Caco-2 (cell line): ENCODE data around the gene HRK. TPM values are rescaled to one million over a fixed set of nuclear protein-coding genes. Genes with fewer than 3 reads are reported as not detected.

ENCODE experiments used
- BruUV-seq: library from RNA; stranded (reverse); fragments of 400-500 nt; replicated peaks from 2 replicates; lab custom pipeline; 2021; lab: Mats Ljungman, UMichigan
- CTCF ChIA-PET: fragments of 300-600 bp; sonication (Branson Sonifier 250); formaldehyde crosslinking; loops from one replicate; lab custom pipeline; 2022; ENCODE audit warnings: antibody characterized with exemption; lab: Charles Lee
- POLR2A ChIA-PET: fragments of 300-600 bp; sonication (Branson Sonifier 250); formaldehyde crosslinking; loops from one replicate; lab custom pipeline; 2022; ENCODE audit warnings: antibody characterized with exemption; lab: Charles Lee
- DNase-seq, 2 experiments: peaks; one replicate each; pipeline versions ENCODE4 v3.0.0 to v3.0.0-alpha.2; 2020 to 2022
- H3K27me3 ChIP-seq: replicated peaks from 2 replicates; pipeline ENCODE4 v1.6.0; 2011; ENCODE audit warnings: low read length; ENCODE audit not compliant: control insufficient read depth, insufficient read depth
- H3K36me3 ChIP-seq: 2 replicates; pipeline ENCODE4 v1.5.1; 2011; ENCODE audit warnings: low read length; ENCODE audit not compliant: control insufficient read depth, insufficient read depth
- H3K4me1 ChIP-seq: fragments of 250-450 bp; sonication (Bioruptor Pico); 2 replicates; pipeline ENCODE4 v1.5.1; 2020; ENCODE audit warnings: mild to moderate bottlenecking
- H3K4me3 ChIP-seq: 2 replicates; pipeline ENCODE4 v1.5.1; 2011; ENCODE audit warnings: low read depth, mild to moderate bottlenecking, control low read depth, low read length
- H3K9me3 ChIP-seq: fragments of 250-450 bp; sonication (Bioruptor Pico); 2 replicates; pipeline ENCODE4 v1.5.1; 2020; ENCODE audit warnings: mild to moderate bottlenecking, moderate library complexity
- H3K27ac Mint-ChIP-seq: one replicate; pipeline ENCODE4 v1.8.0; 2022; ENCODE audit warnings: mixed read lengths; ENCODE audit not compliant: unreplicated experiment
- H3K27me3 Mint-ChIP-seq: one replicate; pipeline ENCODE4 v1.8.0; 2022; ENCODE audit warnings: mixed read lengths; ENCODE audit not compliant: insufficient read depth, unreplicated experiment
- H3K36me3 Mint-ChIP-seq: one replicate; pipeline ENCODE4 v1.8.0; 2022; ENCODE audit warnings: mild to moderate bottlenecking, mixed read lengths; ENCODE audit not compliant: insufficient read depth, unreplicated experiment
- H3K4me1 Mint-ChIP-seq: one replicate; pipeline ENCODE4 v1.8.0; 2022; ENCODE audit warnings: low read depth, mixed read lengths; ENCODE audit not compliant: unreplicated experiment
- H3K4me3 Mint-ChIP-seq: one replicate; pipeline ENCODE4 v1.8.0; 2022; ENCODE audit warnings: mild to moderate bottlenecking, moderate library complexity, mixed read lengths; ENCODE audit not compliant: unreplicated experiment
- H3K9me3 Mint-ChIP-seq: one replicate; pipeline ENCODE4 v1.8.0; 2022; ENCODE audit warnings: mixed read lengths; ENCODE audit not compliant: unreplicated experiment
- intact Hi-C: fragments of 100-400 bp; cut with micrococcal nuclease; formaldehyde crosslinking; loops from one replicate; pipeline ENCODE4 v1.10.0; 2022; ENCODE audit not compliant: unreplicated experiment
- total RNA-seq: library from RNA; stranded (reverse); gene quantifications from 2 replicates; pipeline ENCODE4 v1.2.3, GENCODE V29; 2022
- TF ChIP-seq, protein P1 (sequence below), 2 experiments: fragments of 200-600 bp in 1 of 2; IDR thresholded peaks; 1 replicate in 1 of 2; 2 replicates in 1 of 2; pipeline versions ENCODE4 v1.5.1 to v1.8.0; 2011 to 2022; ENCODE audit warnings: antibody characterized with exemption in 1 of 2, control low read depth in 1 of 2, inconsistent platforms in 1 of 2, low read depth in 1 of 2, low read length in 1 of 2, mild to moderate bottlenecking in 1 of 2, moderate library complexity in 1 of 2; ENCODE audit not compliant: insufficient read depth in 1 of 2, severe bottlenecking in 1 of 2, unreplicated experiment in 1 of 2

The HRK gene
- total RNA-seq, 1 experiment from 2014 or later, result 0.61 TPM

DNA sequence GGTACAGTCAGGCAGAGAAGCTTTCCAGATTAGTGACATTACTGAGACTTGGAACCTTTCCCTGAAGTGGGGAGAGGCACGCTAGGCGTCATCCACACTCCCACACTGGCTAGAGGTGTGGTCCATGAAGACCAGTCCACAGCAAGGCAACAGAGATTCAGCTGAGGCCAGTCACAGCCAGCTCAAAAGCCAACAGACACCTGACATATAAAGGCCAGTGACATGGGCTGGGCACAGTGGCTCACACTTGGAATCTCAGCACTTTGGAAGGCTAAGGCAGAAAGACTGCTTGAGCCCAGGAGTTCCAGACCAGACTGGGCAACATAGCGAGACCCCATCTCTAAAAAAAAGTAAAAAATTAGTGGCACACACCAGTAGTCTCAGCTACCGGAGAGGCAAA is 10.9 kb downstream of the HRK start:
- TF ChIP-seq, protein P1, sequence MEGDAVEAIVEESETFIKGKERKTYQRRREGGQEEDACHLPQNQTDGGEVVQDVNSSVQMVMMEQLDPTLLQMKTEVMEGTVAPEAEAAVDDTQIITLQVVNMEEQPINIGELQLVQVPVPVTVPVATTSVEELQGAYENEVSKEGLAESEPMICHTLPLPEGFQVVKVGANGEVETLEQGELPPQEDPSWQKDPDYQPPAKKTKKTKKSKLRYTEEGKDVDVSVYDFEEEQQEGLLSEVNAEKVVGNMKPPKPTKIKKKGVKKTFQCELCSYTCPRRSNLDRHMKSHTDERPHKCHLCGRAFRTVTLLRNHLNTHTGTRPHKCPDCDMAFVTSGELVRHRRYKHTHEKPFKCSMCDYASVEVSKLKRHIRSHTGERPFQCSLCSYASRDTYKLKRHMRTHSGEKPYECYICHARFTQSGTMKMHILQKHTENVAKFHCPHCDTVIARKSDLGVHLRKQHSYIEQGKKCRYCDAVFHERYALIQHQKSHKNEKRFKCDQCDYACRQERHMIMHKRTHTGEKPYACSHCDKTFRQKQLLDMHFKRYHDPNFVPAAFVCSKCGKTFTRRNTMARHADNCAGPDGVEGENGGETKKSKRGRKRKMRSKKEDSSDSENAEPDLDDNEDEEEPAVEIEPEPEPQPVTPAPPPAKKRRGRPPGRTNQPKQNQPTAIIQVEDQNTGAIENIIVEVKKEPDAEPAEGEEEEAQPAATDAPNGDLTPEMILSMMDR (IDR thresholded peaks at IDR 0.05; ENCODE audit: insufficient read depth in 1 of 2, low read depth in 1 of 2, low read length in 1 of 2, severe bottlenecking in 1 of 2, unreplicated experiment in 1 of 2), result no peak
- Histone ChIP-seq H3K27me3 (no peaks in the 10 kb centered on the region), H3K36me3 (no peaks in the 10 kb centered on the region), H3K9me3 (peaks cover 7% of the 10 kb centered on the region), H3K4me3 (no peak overlapping the region), H3K4me1 (no peaks in the 10 kb centered on the region)
- Mint-ChIP-seq H3K9me3 (no peaks in the 10 kb centered on the region), H3K4me1 (no peaks in the 10 kb centered on the region), H3K27me3 (peaks cover 8% of the 10 kb centered on the region), H3K36me3 (peaks cover 4% of the 10 kb centered on the region), H3K4me3 (no peak overlapping the region), H3K27ac (no peak overlapping the region)
- POLR2A ChIA-PET, result no interaction called here
- intact Hi-C loops, result no loop called here
- BruUV-seq, result no TSS peak
- DNase-seq, result no peak
- CTCF ChIA-PET, result interaction anchor here (0.5 kb wide), 1 partner anchor 146 kb away, joined by 4 read pairs; no protein-coding TSS in a partner anchor

DNA sequence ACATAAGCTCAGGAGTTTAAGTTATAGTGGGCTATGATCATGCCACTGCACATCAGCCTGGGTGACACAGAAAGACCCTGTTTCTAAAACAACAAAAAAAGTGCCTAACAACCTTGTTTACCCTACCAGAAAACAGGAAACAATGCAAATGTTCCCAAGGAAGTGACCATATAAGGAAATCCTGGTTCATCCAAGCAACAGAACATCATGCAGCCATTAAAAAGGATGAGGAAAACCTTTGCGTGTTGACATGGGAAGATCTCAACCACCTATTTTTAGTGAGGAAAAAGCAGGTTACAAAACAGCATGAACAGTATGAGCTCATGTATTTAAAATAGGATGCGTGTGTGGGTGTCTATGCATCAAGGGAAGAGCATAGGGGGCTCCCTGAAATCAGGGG is 13.7 kb downstream of the HRK start:
- TF ChIP-seq, protein P1 (IDR thresholded peaks at IDR 0.05; ENCODE audit: insufficient read depth in 1 of 2, low read depth in 1 of 2, low read length in 1 of 2, severe bottlenecking in 1 of 2, unreplicated experiment in 1 of 2), result no peak
- H3K4me1 Mint-ChIP-seq, result peaks cover 7% of the 10 kb centered on the region
- DNase-seq, result no peak
- no TSS peak for BruUV-seq
- no peaks in the 10 kb centered on the region for H3K27me3 ChIP-seq
- H3K9me3 Mint-ChIP-seq, result no peaks in the 10 kb centered on the region
- no peaks in the 10 kb centered on the region for H3K9me3 ChIP-seq
- H3K4me3 ChIP-seq, result no peak overlapping the region
- H3K27ac Mint-ChIP-seq, result no peak overlapping the region
- ChIA-PET POLR2A (no interaction called here), CTCF (no interaction called here)
- H3K27me3 Mint-ChIP-seq, result peaks cover 5% of the 10 kb centered on the region
- no peaks in the 10 kb centered on the region for H3K36me3 ChIP-seq
- no peaks in the 10 kb centered on the region for H3K4me1 ChIP-seq
- H3K36me3 Mint-ChIP-seq, result no peaks in the 10 kb centered on the region
- H3K4me3 Mint-ChIP-seq, result no peak overlapping the region
- intact Hi-C loops, result no loop called here

DNA sequence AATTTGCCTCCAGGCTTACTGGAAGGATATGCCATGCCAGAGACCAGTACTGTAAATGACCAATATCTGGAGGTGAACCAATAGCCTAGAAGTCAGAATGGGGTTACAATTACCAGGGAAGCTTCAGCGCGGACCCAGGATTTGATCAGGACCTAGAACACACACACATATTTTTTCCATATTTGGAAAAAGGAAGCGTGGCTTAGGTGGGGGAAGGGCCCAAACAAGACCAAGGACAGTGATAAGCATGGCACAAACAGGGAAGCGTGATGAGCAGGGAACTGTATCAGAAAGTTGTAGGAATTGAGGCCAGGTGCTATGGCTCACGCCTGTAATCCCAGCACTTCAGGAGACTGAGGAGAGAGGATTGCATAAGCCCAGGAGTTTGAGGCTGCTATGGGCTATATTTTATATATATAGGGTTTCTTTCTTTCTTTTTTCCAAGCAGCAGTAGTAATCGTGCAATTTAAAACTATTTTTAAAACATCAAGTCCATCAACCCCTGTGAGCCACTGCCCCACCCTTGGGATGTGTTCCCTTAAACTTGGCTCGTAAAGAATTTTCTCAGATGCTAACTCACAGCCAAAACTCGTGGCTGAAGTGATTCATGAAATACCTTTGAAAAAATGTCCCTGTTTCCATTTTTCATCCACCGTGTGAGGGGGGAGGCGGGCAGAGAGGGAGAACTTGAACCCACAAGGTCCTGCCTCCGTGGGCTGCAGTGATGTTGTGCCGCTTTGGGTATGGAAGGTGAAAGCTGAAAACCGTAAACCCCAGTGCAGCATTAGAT is 16.7 kb downstream of the HRK start:
- no peak overlapping the region for H3K4me3 ChIP-seq
- DNase-seq, result no peak
- H3K9me3 Mint-ChIP-seq, result no peaks in the 10 kb centered on the region
- no peak overlapping the region for H3K4me3 Mint-ChIP-seq
- CTCF ChIA-PET, result no interaction called here
- POLR2A ChIA-PET, result no interaction called here
- H3K27ac Mint-ChIP-seq, result no peak overlapping the region
- no peaks in the 10 kb centered on the region for H3K36me3 ChIP-seq
- no peaks in the 10 kb centered on the region for H3K4me1 ChIP-seq
- intact Hi-C loops, result no loop called here
- H3K27me3 ChIP-seq, result no peaks in the 10 kb centered on the region
- peaks cover 13% of the 10 kb centered on the region for H3K27me3 Mint-ChIP-seq
- peaks cover 7% of the 10 kb centered on the region for H3K4me1 Mint-ChIP-seq
- no peaks in the 10 kb centered on the region for H3K9me3 ChIP-seq
- no peaks in the 10 kb centered on the region for H3K36me3 Mint-ChIP-seq
- BruUV-seq, result no TSS peak
- TF ChIP-seq, protein P1 (IDR thresholded peaks at IDR 0.05; ENCODE audit: insufficient read depth in 1 of 2, low read depth in 1 of 2, low read length in 1 of 2, severe bottlenecking in 1 of 2, unreplicated experiment in 1 of 2), result no peak
